Activated T-cell treated with anti-CD3 and anti-CD28 coated beads, Interleukin-2, amount 50 U/mL, for 1 hour (primary cell): ENCODE data around the gene FSTL4.

Experiments
- DNase-seq: peaks from one replicate; pipeline ENCODE4 v3.0.0-alpha.2; 2020

Gene FSTL4

GRCh38 chr5:133251296-133252132 is 360.8 kb downstream of the FSTL4 start:
- no peak for DNase-seq

GRCh38 chr5:133250527-133250926 is 361.8 kb downstream of the FSTL4 start:
- no peak for DNase-seq

GRCh38 chr5:133249593-133249992 is 362.7 kb downstream of the FSTL4 start:
- no peak for DNase-seq

GRCh38 chr5:133247881-133248624 is 364.3 kb downstream of the FSTL4 start:
- DNase-seq, result no peak

DNA sequence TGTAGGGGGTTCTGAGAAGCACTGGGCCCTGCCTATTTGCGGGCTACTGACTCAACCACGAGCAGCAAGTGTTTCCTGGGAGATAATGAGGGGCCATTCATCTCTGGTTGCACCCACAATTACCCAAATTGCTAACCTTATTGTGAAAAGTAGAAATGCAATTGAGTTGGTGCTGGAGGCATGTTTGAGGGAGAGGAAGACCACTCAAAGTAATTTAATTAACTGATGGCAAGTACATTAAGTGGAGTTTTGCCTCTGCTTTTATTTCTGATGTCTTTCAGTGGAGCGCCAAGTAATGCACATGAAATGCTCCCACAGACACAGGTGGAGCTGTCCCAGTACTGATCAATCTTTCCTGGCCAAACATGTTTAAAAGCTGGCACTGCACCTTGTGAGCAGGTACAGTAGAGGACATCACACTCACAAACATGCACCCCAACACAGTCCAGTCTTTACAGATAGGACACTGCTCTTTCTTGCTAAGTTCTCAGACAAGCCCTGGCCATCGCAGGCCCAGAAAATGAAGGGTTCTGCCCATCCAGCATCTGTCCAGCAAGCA is 365.1 kb downstream of the FSTL4 start:
- DNase-seq, result no peak

GRCh38 chr5:133246376-133247150 is 365.8 kb downstream of the FSTL4 start:
- no peak for DNase-seq

GRCh38 chr5:133246053-133246370 is 366.3 kb downstream of the FSTL4 start:
- no peak for DNase-seq

- DNase-seq, result no peak
Measured at GRCh38 chr5:133245191-133246052, 366.9 kb downstream of the FSTL4 start.

GRCh38 chr5:133244242-133244641 is 368.1 kb downstream of the FSTL4 start:
- DNase-seq, result no peak

- DNase-seq, result no peak
Measured at GRCh38 chr5:133243196-133243595, 369.1 kb downstream of the FSTL4 start.

GRCh38 chr5:133242221-133242835 is 370.0 kb downstream of the FSTL4 start:
- no peak for DNase-seq

GRCh38 chr5:133241179-133242092 is 370.9 kb downstream of the FSTL4 start:
- no peak for DNase-seq

GRCh38 chr5:133240425-133241091 is 371.8 kb downstream of the FSTL4 start:
- no peak for DNase-seq

GRCh38 chr5:133238426-133239205 is 373.7 kb downstream of the FSTL4 start:
- DNase-seq, result no peak

GRCh38 chr5:133236976-133237375 is 375.4 kb downstream of the FSTL4 start:
- no peak for DNase-seq

GRCh38 chr5:133236541-133236951 is 375.8 kb downstream of the FSTL4 start:
- DNase-seq, result no peak

- no peak for DNase-seq
Measured at GRCh38 chr5:133235696-133236426, 376.5 kb downstream of the FSTL4 start.

GRCh38 chr5:133234911-133235310 is 377.4 kb downstream of the FSTL4 start:
- DNase-seq, result no peak
